Upper lobe of left lung (tissue), 6 donors: ENCODE measurements around the gene MAP2K4. TPM values are rescaled to one million over a fixed set of nuclear protein-coding genes. Genes with fewer than 3 reads are reported as not detected.

Source experiments
- ATAC-seq, 2 donors: fragments of 200-7000 bp; cut with Tn5 transposase; one replicate each; pipeline ENCODE4 v1.9.1; 2022; ENCODE audit warnings: mild to moderate bottlenecking in 2 of 2, moderate library complexity in 2 of 2; ENCODE audit not compliant: low FRiP score in 2 of 2
- DNase-seq, 2 donors: peaks; one replicate each; pipeline ENCODE4 v3.0.0-alpha.2; 2019 to 2020
- H3K27ac ChIP-seq, 4 donors: fragments of 200-600 bp; sonication (generic); one replicate each; pipeline ENCODE4 v1.5.1; 2016 to 2019
- H3K27me3 ChIP-seq, 4 donors: fragments of 200-600 bp; sonication (generic); one replicate each; pipeline ENCODE4 v1.5.1; 2017 to 2019
- H3K36me3 ChIP-seq, 4 donors: fragments of 200-600 bp; sonication (generic); one replicate each; pipeline ENCODE4 v1.5.1; 2016 to 2019
- H3K4me1 ChIP-seq, 4 donors: fragments of 200-600 bp; sonication (generic); one replicate each; pipeline ENCODE4 v1.5.1; 2018 to 2019
- H3K4me3 ChIP-seq, 4 donors: fragments of 200-600 bp; sonication (generic); one replicate each; pipeline ENCODE4 v1.5.1; 2017 to 2019; ENCODE audit warnings: mild to moderate bottlenecking in 2 of 4, moderate library complexity in 1 of 4
- H3K9me3 ChIP-seq, 4 donors: fragments of 200-600 bp; sonication (generic); one replicate each; pipeline ENCODE4 v1.5.1; 2018 to 2019
- EP300 ChIP-seq, 4 donors: sonication (generic); formaldehyde crosslinking; IDR thresholded peaks; one replicate each; pipeline ENCODE4 v1.5.1; 2017; ENCODE audit warnings: antibody characterized with exemption in 4 of 4, control low read depth in 2 of 4
- POLR2A ChIP-seq, 4 donors: fragments of 450-650 bp; IDR thresholded peaks; one replicate each; pipeline ENCODE4 v1.5.1; 2016 to 2017; ENCODE audit warnings: antibody characterized with exemption in 4 of 4, mild to moderate bottlenecking in 2 of 4
- POLR2AphosphoS5 ChIP-seq, 2 donors: sonication (generic); formaldehyde crosslinking; IDR thresholded peaks; one replicate each; pipeline ENCODE4 v1.5.1; 2017; ENCODE audit warnings: antibody characterized with exemption in 2 of 2
- WGBS, 2 donors: methylation state at CpG; one replicate each; pipeline ENCODE4 v1.1.5; 2017 to 2018; 5-methylcytosine and 5-hydroxymethylcytosine counted together
- total RNA-seq, 6 donors: library from RNA; depleted of rRNA in 4 of 6; stranded (reverse); fragments of >200 nt in 4 of 6; gene quantifications; one replicate each; pipeline versions ENCODE4 v1.1.0 to v1.2.1, GENCODE V29; 2016 to 2021
- TF ChIP-seq, protein P1 (sequence below), 6 experiments: fragments of 450-650 bp in 4 of 6; fragments of 200-600 bp in 2 of 6; sonication (generic) in 2 of 6; IDR thresholded peaks; one replicate each; pipeline ENCODE4 v1.5.1; 2016 to 2019; ENCODE audit warnings: antibody characterized with exemption in 6 of 6
- donor health status: DM: no; HTN: no; CAD: no; lungs with moderate emphysema.
- donor health status: DM: no; HTN: yes; CAD: no; lungs with severe emphysema.

MAP2K4 gene
- total RNA-seq, 6 donors from 2014 or later = 10.2 to 42.7 (median 25.6) TPM

DNA sequence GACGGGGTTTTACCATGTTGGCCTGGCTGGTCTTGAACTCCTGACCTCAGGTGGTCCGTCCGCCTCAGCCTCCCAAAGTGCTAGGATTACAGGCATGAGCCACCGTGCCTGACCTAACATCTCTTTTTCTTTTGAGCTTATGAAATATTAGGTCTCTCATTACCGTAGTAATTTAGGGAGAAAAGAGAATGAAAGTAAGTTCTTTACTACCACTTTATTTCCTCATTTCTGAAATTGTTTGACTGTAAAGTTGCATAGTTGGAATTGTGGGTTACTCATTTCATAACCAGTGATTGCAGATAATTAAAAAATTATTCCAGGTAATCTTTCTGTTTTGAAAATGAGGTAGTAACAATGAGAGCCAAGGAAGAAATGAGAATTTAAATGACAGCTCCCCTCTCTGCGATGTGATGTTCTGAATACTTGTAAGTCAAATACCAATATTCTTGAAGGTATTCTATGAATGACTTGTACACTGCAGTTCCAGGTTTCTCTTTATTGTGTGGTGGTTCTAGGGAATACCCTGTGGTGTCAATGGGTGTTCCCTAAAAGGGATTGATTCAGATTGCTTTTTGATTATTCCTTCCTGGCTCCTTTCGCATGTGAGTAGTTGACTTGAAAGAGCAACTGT lies 28.3 kb downstream of the MAP2K4 start:
- WGBS, 2 donors = 81 to 84% methylated on average over 7 of the region's 7 CpGs
- Histone ChIP-seq H3K4me1 (peaks cover 3 to 25% (median 11%) of the 10 kb centered on the region in 4 donors), H3K27me3 (no peaks in the 10 kb centered on the region), H3K27ac (no peak overlapping the region), H3K36me3 (no peaks in the 10 kb centered on the region), H3K4me3 (no peak overlapping the region), H3K9me3 (no peaks in the 10 kb centered on the region)
- ATAC-seq = no peak
- DNase-seq = no peak
- TF ChIP-seq EP300 (IDR thresholded peaks at IDR 0.05) (no peak), POLR2AphosphoS5 (IDR thresholded peaks at IDR 0.05) (no peak), POLR2A (IDR thresholded peaks at IDR 0.05) (no peak)
- TF ChIP-seq, protein P1, sequence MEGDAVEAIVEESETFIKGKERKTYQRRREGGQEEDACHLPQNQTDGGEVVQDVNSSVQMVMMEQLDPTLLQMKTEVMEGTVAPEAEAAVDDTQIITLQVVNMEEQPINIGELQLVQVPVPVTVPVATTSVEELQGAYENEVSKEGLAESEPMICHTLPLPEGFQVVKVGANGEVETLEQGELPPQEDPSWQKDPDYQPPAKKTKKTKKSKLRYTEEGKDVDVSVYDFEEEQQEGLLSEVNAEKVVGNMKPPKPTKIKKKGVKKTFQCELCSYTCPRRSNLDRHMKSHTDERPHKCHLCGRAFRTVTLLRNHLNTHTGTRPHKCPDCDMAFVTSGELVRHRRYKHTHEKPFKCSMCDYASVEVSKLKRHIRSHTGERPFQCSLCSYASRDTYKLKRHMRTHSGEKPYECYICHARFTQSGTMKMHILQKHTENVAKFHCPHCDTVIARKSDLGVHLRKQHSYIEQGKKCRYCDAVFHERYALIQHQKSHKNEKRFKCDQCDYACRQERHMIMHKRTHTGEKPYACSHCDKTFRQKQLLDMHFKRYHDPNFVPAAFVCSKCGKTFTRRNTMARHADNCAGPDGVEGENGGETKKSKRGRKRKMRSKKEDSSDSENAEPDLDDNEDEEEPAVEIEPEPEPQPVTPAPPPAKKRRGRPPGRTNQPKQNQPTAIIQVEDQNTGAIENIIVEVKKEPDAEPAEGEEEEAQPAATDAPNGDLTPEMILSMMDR (IDR thresholded peaks at IDR 0.05) = no peak

DNA sequence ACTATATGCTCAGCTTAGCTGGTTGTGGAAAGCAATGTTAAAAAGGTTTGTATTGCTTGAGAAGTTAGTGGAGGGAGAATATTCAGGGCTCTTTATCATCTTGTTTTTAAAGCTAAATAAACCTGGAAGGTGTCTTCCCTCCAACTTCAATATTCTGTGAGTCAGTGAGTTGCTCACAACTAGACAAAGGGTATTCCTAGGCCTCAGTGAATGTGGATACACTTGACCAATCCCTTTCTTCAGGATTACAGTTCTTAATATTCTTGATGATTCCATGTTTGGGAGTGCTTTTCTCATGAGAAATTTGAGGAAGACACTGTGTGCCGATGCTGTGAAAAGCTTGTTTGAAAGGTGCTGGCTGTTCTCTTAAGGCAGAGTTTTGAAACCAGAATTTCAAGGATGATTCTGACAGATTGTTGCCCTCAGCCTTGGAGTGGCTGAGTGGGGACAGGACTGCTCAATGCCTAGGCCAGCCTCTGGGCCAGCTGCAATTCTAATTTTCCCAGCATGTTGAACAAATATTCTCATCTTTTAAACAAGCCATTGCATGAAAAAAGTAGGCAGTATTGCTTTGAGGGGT lies 30.1 kb downstream of the MAP2K4 start:
- TF ChIP-seq, protein P1 (IDR thresholded peaks at IDR 0.05) = no peak
- TF ChIP-seq POLR2AphosphoS5 (IDR thresholded peaks at IDR 0.05) (no peak), EP300 (IDR thresholded peaks at IDR 0.05) (no peak), POLR2A (IDR thresholded peaks at IDR 0.05) (no peak)
- H3K36me3 ChIP-seq = no peaks in the 10 kb centered on the region
- H3K9me3 ChIP-seq = no peaks in the 10 kb centered on the region
- no peak overlapping the region for H3K4me3 ChIP-seq
- WGBS, 2 donors = 76 to 90% methylated on average over 1 of the region's 1 CpG
- H3K27ac ChIP-seq = no peak overlapping the region
- DNase-seq (no peak), ATAC-seq (no peak)
- H3K4me1 ChIP-seq = peaks cover 3 to 25% (median 11%) of the 10 kb centered on the region in 4 donors
- no peaks in the 10 kb centered on the region for H3K27me3 ChIP-seq

GRCh38 chr17:12053552-12053951 lies 32.9 kb downstream of the MAP2K4 start:
- DNase-seq = no peak

GRCh38 chr17:12055889-12056288 lies 35.2 kb downstream of the MAP2K4 start:
- no peaks in the 10 kb centered on the region for H3K9me3 ChIP-seq
- no peak for TF ChIP-seq POLR2A (IDR thresholded peaks at IDR 0.05)
- TF ChIP-seq POLR2AphosphoS5 (IDR thresholded peaks at IDR 0.05) = no peak

More at GRCh38 chr17:12053552-12053951, 32.9 kb downstream of the MAP2K4 start:
- ATAC-seq = no peak
- Histone ChIP-seq H3K9me3 (no peaks in the 10 kb centered on the region), H3K4me1 (peaks cover 2 to 20% (median 7%) of the 10 kb centered on the region in 4 donors), H3K4me3 (no peak overlapping the region), H3K27me3 (no peaks in the 10 kb centered on the region), H3K36me3 (no peaks in the 10 kb centered on the region), H3K27ac (no peak overlapping the region)
- 41 to 48% methylated on average over 3 of the region's 3 CpGs for WGBS, 2 donors
- TF ChIP-seq EP300 (IDR thresholded peaks at IDR 0.05) = no peak
- no peak for TF ChIP-seq POLR2A (IDR thresholded peaks at IDR 0.05)
- TF ChIP-seq POLR2AphosphoS5 (IDR thresholded peaks at IDR 0.05) = no peak

GRCh38 chr17:12057520-12057919 lies 36.8 kb downstream of the MAP2K4 start:
- H3K27me3 ChIP-seq = no peaks in the 10 kb centered on the region
- no peak for DNase-seq

More at GRCh38 chr17:12055889-12056288, 35.2 kb downstream of the MAP2K4 start:
- H3K4me1 ChIP-seq = peaks cover 0 to 8% (median 4%) of the 10 kb centered on the region in 4 donors
- no peaks in the 10 kb centered on the region for H3K27me3 ChIP-seq
- H3K27ac ChIP-seq = no peak overlapping the region
- no peak overlapping the region for H3K4me3 ChIP-seq
- DNase-seq (no peak), ATAC-seq (no peak)
- H3K36me3 ChIP-seq = no peaks in the 10 kb centered on the region

More at GRCh38 chr17:12057520-12057919, 36.8 kb downstream of the MAP2K4 start:
- no peak overlapping the region for H3K4me3 ChIP-seq
- no peaks in the 10 kb centered on the region for H3K36me3 ChIP-seq
- TF ChIP-seq POLR2A (IDR thresholded peaks at IDR 0.05) (no peak), POLR2AphosphoS5 (IDR thresholded peaks at IDR 0.05) (no peak), EP300 (IDR thresholded peaks at IDR 0.05) (no peak)
- TF ChIP-seq, protein P1 (IDR thresholded peaks at IDR 0.05) = no peak
- WGBS, 2 donors = 90% methylated on average over 1 of the region's 1 CpG
- H3K9me3 ChIP-seq = no peaks in the 10 kb centered on the region
- ATAC-seq = no peak
- no peak overlapping the region for H3K27ac ChIP-seq
- H3K4me1 ChIP-seq = peaks cover 0 to 8% (median 2%) of the 10 kb centered on the region in 4 donors
